ENCODE measurements around the gene NADSYN1. TPM values are rescaled to one million over a fixed set of nuclear protein-coding genes. Genes with fewer than 3 reads are reported as not detected.

NADSYN1 gene
- total and polyA plus RNA-seq, 2 of the 13 experiments (the other 11 are each of a cell fraction or from before 2014, with no cell fraction given) = 35.7 to 51.5 TPM

GRCh38 chr11:71453037-71453917 is at the start of gene NADSYN1 (continued):
- TF ChIP-seq ZHX2 (IDR thresholded peaks at IDR 0.05; ENCODE audit: low read depth) (no peak), ZHX2 (CRISPR knock-in tag; IDR thresholded peaks at IDR 0.05; ENCODE audit: borderline replicate concordance) (no peak), ZNF556 (CRISPR knock-in tag; IDR thresholded peaks at IDR 0.05; ENCODE audit: borderline replicate concordance) (no peak), IKZF1 (IDR thresholded peaks at IDR 0.05) (no peak), KDM5B (CRISPR knock-in tag; IDR thresholded peaks at IDR 0.05; ENCODE audit: borderline replicate concordance) (peak; percentile 72), NKX3-1 (CRISPR knock-in tag; IDR thresholded peaks at IDR 0.05) (peak; percentile 38; the same call in 1 of the 2 replicates), POGK (CRISPR knock-in tag; conservative IDR thresholded peaks at IDR 0.05) (peak; percentile 70; the same call in 1 of the 2 replicates), MAFK (conservative IDR thresholded peaks at IDR 0.05 in 1 of 2, IDR thresholded peaks at IDR 0.05 in 1 of 2; ENCODE audit: low read length in 2 of 2) (no peak), TMF1 (CRISPR knock-in tag; IDR thresholded peaks at IDR 0.05; ENCODE audit: low read depth) (peak; percentile 37; the same call in 1 of the 2 replicates), ZNF446 (CRISPR knock-in tag; IDR thresholded peaks at IDR 0.05) (no peak; the same call in 1 of the 2 replicates), SMARCC2 (IDR thresholded peaks at IDR 0.05) (no peak), ZNF501 (CRISPR knock-in tag; IDR thresholded peaks at IDR 0.05) (no peak; the same call in 1 of the 2 replicates), ZNF20 (CRISPR knock-in tag; IDR thresholded peaks at IDR 0.05) (no peak), ZBTB49 (CRISPR knock-in tag; IDR thresholded peaks at IDR 0.05; ENCODE audit: borderline replicate concordance) (no peak), ZBTB7B (CRISPR knock-in tag; IDR thresholded peaks at IDR 0.05) (no peak), FOXC1 (CRISPR knock-in tag; IDR thresholded peaks at IDR 0.05; ENCODE audit: borderline replicate concordance) (peak; percentile 51; the same call in 1 of the 2 replicates), TEAD2 (CRISPR knock-in tag; IDR thresholded peaks at IDR 0.05) (no peak)
- TF ChIP-seq, protein P1, sequence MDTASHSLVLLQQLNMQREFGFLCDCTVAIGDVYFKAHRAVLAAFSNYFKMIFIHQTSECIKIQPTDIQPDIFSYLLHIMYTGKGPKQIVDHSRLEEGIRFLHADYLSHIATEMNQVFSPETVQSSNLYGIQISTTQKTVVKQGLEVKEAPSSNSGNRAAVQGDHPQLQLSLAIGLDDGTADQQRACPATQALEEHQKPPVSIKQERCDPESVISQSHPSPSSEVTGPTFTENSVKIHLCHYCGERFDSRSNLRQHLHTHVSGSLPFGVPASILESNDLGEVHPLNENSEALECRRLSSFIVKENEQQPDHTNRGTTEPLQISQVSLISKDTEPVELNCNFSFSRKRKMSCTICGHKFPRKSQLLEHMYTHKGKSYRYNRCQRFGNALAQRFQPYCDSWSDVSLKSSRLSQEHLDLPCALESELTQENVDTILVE (CRISPR knock-in tag; IDR thresholded peaks at IDR 0.05) = no peak
